Rectal smooth muscle tissue (tissue), 1 donor: Measurements from ENCODE around the gene GOLGA8M.
"Not testable (repeated sequence)": the region's sequence is repeated elsewhere in the genome, so short reads cannot be mapped to it uniquely, and the experiment has no call there.

Experiments used
- H3K27ac ChIP-seq: one replicate; pipeline ENCODE4 v1.7.0; 2013; ENCODE audit warnings: low read depth, low read length, inconsistent platforms
- H3K27me3 ChIP-seq: one replicate; pipeline ENCODE4 v1.7.0; 2013; ENCODE audit warnings: low read length; ENCODE audit not compliant: control insufficient read depth, insufficient read depth
- H3K36me3 ChIP-seq: one replicate; pipeline ENCODE4 v1.7.0; 2013; ENCODE audit warnings: low read length; ENCODE audit not compliant: control insufficient read depth, insufficient read depth
- H3K4me1 ChIP-seq: one replicate; pipeline ENCODE4 v1.7.0; 2013; ENCODE audit warnings: low read length; ENCODE audit not compliant: control insufficient read depth, insufficient read depth
- H3K4me3 ChIP-seq: one replicate; pipeline ENCODE4 v1.7.0; 2013; ENCODE audit warnings: low read length
- H3K9ac ChIP-seq: one replicate; pipeline ENCODE4 v1.7.0; 2013; ENCODE audit warnings: low read length

GOLGA8M gene

GRCh38 chr15:28712270-28712669, at the start of gene GOLGA8M:
TSS of gene GOLGA8M (minus strand) at chr15:28712421. CDS start at chr15:28712323, 98 bp downstream.
- not testable (repeated sequence) for H3K4me3 ChIP-seq, H3K27ac ChIP-seq, H3K36me3 ChIP-seq, H3K27me3 ChIP-seq, H3K4me1 ChIP-seq, H3K9ac ChIP-seq

GRCh38 chr15:28742890-28743289, 30.7 kb upstream of the GOLGA8M start:
- not testable (repeated sequence) for H3K36me3 ChIP-seq, H3K4me3 ChIP-seq, H3K27me3 ChIP-seq, H3K4me1 ChIP-seq, H3K27ac ChIP-seq, H3K9ac ChIP-seq

- H3K4me1 ChIP-seq, H3K4me3 ChIP-seq, H3K27me3 ChIP-seq, H3K36me3 ChIP-seq, H3K9ac ChIP-seq, H3K27ac ChIP-seq: not testable (repeated sequence)
These were observed 26.5 kb upstream of the GOLGA8M start for GRCh38 chr15:28738590-28739292.

- H3K4me1 ChIP-seq, H3K36me3 ChIP-seq, H3K9ac ChIP-seq, H3K4me3 ChIP-seq, H3K27me3 ChIP-seq: not testable (repeated sequence)
- H3K27ac ChIP-seq: peak overlapping the region; percentile 61
These were observed 26.0 kb upstream of the GOLGA8M start for GRCh38 chr15:28738200-28738561.

GRCh38 chr15:28737521-28738199, 25.4 kb upstream of the GOLGA8M start:
- peak overlapping the region; percentile 61 for H3K27ac ChIP-seq
- H3K27me3 ChIP-seq: not testable (repeated sequence)
- H3K4me3 ChIP-seq: peak overlapping the region; percentile 27

GRCh38 chr15:28728061-28728460, 15.8 kb upstream of the GOLGA8M start:
- H3K4me3 ChIP-seq, H3K4me1 ChIP-seq, H3K27ac ChIP-seq, H3K27me3 ChIP-seq, H3K36me3 ChIP-seq, H3K9ac ChIP-seq: not testable (repeated sequence)

More at GRCh38 chr15:28737521-28738199, 25.4 kb upstream of the GOLGA8M start:
- not testable (repeated sequence) for H3K36me3 ChIP-seq, H3K4me1 ChIP-seq, H3K9ac ChIP-seq

GRCh38 chr15:28727026-28727425, 14.8 kb upstream of the GOLGA8M start:
- not testable (repeated sequence) for H3K36me3 ChIP-seq, H3K4me1 ChIP-seq, H3K27me3 ChIP-seq, H3K4me3 ChIP-seq, H3K9ac ChIP-seq, H3K27ac ChIP-seq

- Histone ChIP-seq H3K4me3 (no peak overlapping the region), H3K9ac (no peak overlapping the region), H3K4me1 (no peaks in the 10 kb centered on the region), H3K27me3 (no peaks in the 10 kb centered on the region), H3K27ac (no peak overlapping the region), H3K36me3 (no peaks in the 10 kb centered on the region)
These were observed 13.9 kb upstream of the GOLGA8M start for GRCh38 chr15:28726102-28726501.

GRCh38 chr15:28725556-28725955, 13.3 kb upstream of the GOLGA8M start:
- H3K4me3 ChIP-seq: no peak overlapping the region
- no peaks in the 10 kb centered on the region for H3K36me3 ChIP-seq
- no peaks in the 10 kb centered on the region for H3K27me3 ChIP-seq
- H3K9ac ChIP-seq: no peak overlapping the region
- H3K27ac ChIP-seq: no peak overlapping the region
- H3K4me1 ChIP-seq: no peaks in the 10 kb centered on the region

- not testable (repeated sequence) for H3K27ac ChIP-seq
These were observed 11.8 kb upstream of the GOLGA8M start for GRCh38 chr15:28723986-28724385.

GRCh38 chr15:28719626-28720025, 7.4 kb upstream of the GOLGA8M start:
- not testable (repeated sequence) for H3K4me1 ChIP-seq, H3K27ac ChIP-seq, H3K9ac ChIP-seq, H3K4me3 ChIP-seq, H3K27me3 ChIP-seq, H3K36me3 ChIP-seq

More at GRCh38 chr15:28723986-28724385, 11.8 kb upstream of the GOLGA8M start:
- not testable (repeated sequence) for H3K27me3 ChIP-seq, H3K36me3 ChIP-seq, H3K9ac ChIP-seq, H3K4me3 ChIP-seq, H3K4me1 ChIP-seq

GRCh38 chr15:28718576-28718975, 6.4 kb upstream of the GOLGA8M start:
- H3K4me1 ChIP-seq: not testable (repeated sequence)

GRCh38 chr15:28714176-28714575, 2.0 kb upstream of the GOLGA8M start:
- not testable (repeated sequence) for H3K4me3 ChIP-seq, H3K9ac ChIP-seq, H3K27ac ChIP-seq, H3K36me3 ChIP-seq, H3K27me3 ChIP-seq, H3K4me1 ChIP-seq

More at GRCh38 chr15:28718576-28718975, 6.4 kb upstream of the GOLGA8M start:
- H3K27me3 ChIP-seq, H3K36me3 ChIP-seq, H3K27ac ChIP-seq, H3K4me3 ChIP-seq, H3K9ac ChIP-seq: not testable (repeated sequence)
